Keratinocyte (primary cell): ENCODE data around the gene PIEZO1. TPM values are rescaled to one million over a fixed set of nuclear protein-coding genes. Genes with fewer than 3 reads are reported as not detected.

Experiments used
- DNase-seq: peaks from one replicate; pipeline ENCODE4 v3.0.0-alpha.2; 2011; ENCODE audit warnings: low read depth, missing footprints, low spot score
- FAIRE-seq: peaks from 2 replicates; lab custom pipeline; 2011; peaks lifted over from hg19 to GRCh38; lab: Jason Lieb, UNC
- H2AFZ ChIP-seq: 2 replicates; pipeline ENCODE4 v1.6.0; 2012; ENCODE audit warnings: low read length, control low read depth, inconsistent platforms; ENCODE audit not compliant: control insufficient read depth
- H3K27ac ChIP-seq: 2 replicates; pipeline ENCODE4 v1.5.1; 2011; ENCODE audit warnings: low read length; ENCODE audit not compliant: control insufficient read depth, insufficient read depth
- H3K27me3 ChIP-seq: 3 replicates; pipeline ENCODE4 v1.6.0; 2011; ENCODE audit warnings: low read length; ENCODE audit not compliant: control insufficient read depth, insufficient read depth; ENCODE audit errors: extremely low read depth
- H3K36me3 ChIP-seq, 2 experiments: 2 replicates in 1 of 2; 3 replicates in 1 of 2; pipeline ENCODE4 v1.5.1; 2011; ENCODE audit warnings: low read length in 2 of 2, mild to moderate bottlenecking in 1 of 2; ENCODE audit not compliant: control insufficient read depth in 2 of 2, insufficient read depth in 2 of 2; ENCODE audit errors: extremely low read depth in 1 of 2
- H3K4me1 ChIP-seq: 3 replicates; pipeline ENCODE4 v1.5.1; 2011; ENCODE audit warnings: low read length; ENCODE audit not compliant: control insufficient read depth, insufficient read depth; ENCODE audit errors: extremely low read depth
- H3K4me2 ChIP-seq: 3 replicates; pipeline ENCODE4 v1.6.0; 2011; ENCODE audit warnings: low read depth, low read length; ENCODE audit not compliant: control insufficient read depth, insufficient read depth; ENCODE audit errors: extremely low read depth
- H3K4me3 ChIP-seq, 3 experiments: fragments of 200-600 bp in 1 of 3; sonication (generic) in 1 of 3; 2 replicates in 2 of 3; 3 replicates in 1 of 3; pipeline ENCODE4 v1.5.1; 2011 to 2016; ENCODE audit warnings: low read length in 3 of 3, mild to moderate bottlenecking in 3 of 3, control low read depth in 2 of 3, inconsistent platforms in 1 of 3, low read depth in 1 of 3, mixed read lengths in 1 of 3, mixed run types in 1 of 3, moderate library complexity in 1 of 3; ENCODE audit not compliant: control insufficient read depth in 2 of 3, insufficient read depth in 2 of 3; ENCODE audit errors: extremely low read depth in 1 of 3
- H3K79me2 ChIP-seq: 2 replicates; pipeline ENCODE4 v1.6.0; 2012; ENCODE audit warnings: low read length; ENCODE audit not compliant: control insufficient read depth, insufficient read depth
- H3K9ac ChIP-seq: 3 replicates; pipeline ENCODE4 v1.6.0; 2011; ENCODE audit warnings: low read length; ENCODE audit not compliant: control insufficient read depth, insufficient read depth; ENCODE audit errors: extremely low read depth
- H3K9me1 ChIP-seq: 3 replicates; pipeline ENCODE4 v1.6.0; 2011; ENCODE audit warnings: low read length; ENCODE audit not compliant: control insufficient read depth, insufficient read depth; ENCODE audit errors: extremely low read depth
- H3K9me3 ChIP-seq: 2 replicates; pipeline ENCODE4 v1.5.1; 2012; ENCODE audit warnings: low read depth, low read length; ENCODE audit not compliant: control insufficient read depth
- H4K20me1 ChIP-seq: 3 replicates; pipeline ENCODE4 v1.6.0; 2011; ENCODE audit warnings: low read length; ENCODE audit not compliant: control insufficient read depth, insufficient read depth; ENCODE audit errors: extremely low read depth
- CTCF ChIP-seq, 3 experiments: IDR thresholded peaks in 1 of 3; conservative IDR thresholded peaks in 1 of 3; optimal IDR thresholded peaks in 1 of 3; 2 replicates in 2 of 3; 3 replicates in 1 of 3; pipeline versions ENCODE3 to v1.5.1; 2011; ENCODE audit warnings: low read length in 3 of 3, mild to moderate bottlenecking in 3 of 3, moderate library complexity in 2 of 3, control low read depth in 1 of 3, inconsistent platforms in 1 of 3; ENCODE audit not compliant: insufficient read depth in 2 of 3; ENCODE audit errors: extremely low read depth in 1 of 3
- EZH2 ChIP-seq: IDR thresholded peaks from one replicate; pipeline ENCODE4 v1.6.1; 2012; ENCODE audit warnings: inconsistent platforms, mild to moderate bottlenecking, low read length, moderate library complexity
- dilution Hi-C: fragments of 300-500 bp; cut with MboI; formaldehyde crosslinking; loops from one replicate; pipeline ENCODE4 v1.7.0; 2020; ENCODE audit warnings: low sequenced_read_pairs; ENCODE audit not compliant: extremely low pct_ligation_motif_present
- polyA plus RNA-seq, 5 experiments: library from polyadenylated mRNA; depleted of rRNA in 3 of 5; stranded (reverse) in 3 of 5; stranded (forward) in 1 of 5; unstranded in 1 of 5; fragments of >200 nt; gene quantifications; 1 replicate in 1 of 5; 2 replicates in 3 of 5; 3 replicates in 1 of 5; pipeline versions ENCODE4 v1.2.1 to v1.2.3, GENCODE V29; 2011 to 2012; ENCODE audit warnings: missing spikeins in 2 of 5, low read depth in 1 of 5, low replicate concordance in 1 of 5

The PIEZO1 gene
- polyA plus RNA-seq, 1 donor (not counting 4 experiments of a cell fraction or from before 2014, with no cell fraction given), result 62.8 TPM

DNA sequence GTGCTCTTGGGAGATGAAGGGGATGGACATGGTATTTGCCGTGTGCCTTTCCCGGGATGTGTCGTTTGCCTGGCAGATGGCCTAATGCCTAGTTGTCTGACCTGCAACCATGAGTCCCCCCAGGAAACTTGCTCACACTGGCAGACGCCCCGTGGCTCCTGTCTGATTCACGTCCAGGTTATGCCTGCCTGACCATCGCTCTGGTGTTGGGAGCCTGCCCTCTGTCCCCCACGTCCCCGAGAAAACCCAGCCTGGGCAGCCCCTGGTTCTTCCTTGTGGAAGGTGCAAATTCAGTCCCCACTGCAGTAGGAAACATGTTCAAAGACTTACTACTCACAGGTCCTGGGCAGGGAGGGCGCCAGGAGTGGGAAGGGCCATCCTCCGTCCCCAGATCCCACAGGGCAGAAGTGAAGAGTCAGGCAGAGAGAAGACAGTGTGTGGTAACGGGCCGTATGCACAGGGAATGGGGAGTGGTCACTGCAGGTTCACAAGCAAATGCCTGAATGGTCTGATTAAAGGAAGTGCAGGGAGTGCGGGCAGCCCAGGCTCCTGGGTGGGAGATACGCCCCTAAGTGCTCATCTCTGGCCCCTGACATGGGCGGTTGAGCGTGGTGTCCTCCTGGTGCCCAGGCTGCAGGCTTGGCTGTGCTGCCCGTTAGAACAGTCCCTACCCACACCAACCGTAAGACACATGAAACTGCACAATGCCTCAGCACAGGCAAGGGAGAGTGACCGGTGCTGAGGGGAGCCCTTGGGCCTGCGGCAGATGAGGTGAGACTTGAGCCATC, 94.5 kb downstream of the PIEZO1 start:
- Histone ChIP-seq H3K4me2 (no peak overlapping the region), H3K27me3 (peaks cover 74% of the 10 kb centered on the region), H3K9me1 (no peaks in the 10 kb centered on the region), H4K20me1 (peaks cover 2% of the 10 kb centered on the region), H2AFZ (no peak overlapping the region), H3K9me3 (no peaks in the 10 kb centered on the region), H3K27ac (no peak overlapping the region), H3K79me2 (no peaks in the 10 kb centered on the region), H3K4me1 (peaks cover 7% of the 10 kb centered on the region), H3K9ac (no peak overlapping the region), H3K4me3 (no peak overlapping the region), H3K36me3 (no peaks in the 10 kb centered on the region)
- TF ChIP-seq CTCF (optimal IDR thresholded peaks at IDR 0.05 in 1 of 3, IDR thresholded peaks at IDR 0.05 in 1 of 3, conservative IDR thresholded peaks at IDR 0.05 in 1 of 3; ENCODE audit: extremely low read depth in 1 of 3, insufficient read depth in 2 of 3, low read length in 3 of 3) (no peak), EZH2 (no peak)
- dilution Hi-C loops, result no loop called here
- FAIRE-seq (no peak), DNase-seq (no peak)

DNA sequence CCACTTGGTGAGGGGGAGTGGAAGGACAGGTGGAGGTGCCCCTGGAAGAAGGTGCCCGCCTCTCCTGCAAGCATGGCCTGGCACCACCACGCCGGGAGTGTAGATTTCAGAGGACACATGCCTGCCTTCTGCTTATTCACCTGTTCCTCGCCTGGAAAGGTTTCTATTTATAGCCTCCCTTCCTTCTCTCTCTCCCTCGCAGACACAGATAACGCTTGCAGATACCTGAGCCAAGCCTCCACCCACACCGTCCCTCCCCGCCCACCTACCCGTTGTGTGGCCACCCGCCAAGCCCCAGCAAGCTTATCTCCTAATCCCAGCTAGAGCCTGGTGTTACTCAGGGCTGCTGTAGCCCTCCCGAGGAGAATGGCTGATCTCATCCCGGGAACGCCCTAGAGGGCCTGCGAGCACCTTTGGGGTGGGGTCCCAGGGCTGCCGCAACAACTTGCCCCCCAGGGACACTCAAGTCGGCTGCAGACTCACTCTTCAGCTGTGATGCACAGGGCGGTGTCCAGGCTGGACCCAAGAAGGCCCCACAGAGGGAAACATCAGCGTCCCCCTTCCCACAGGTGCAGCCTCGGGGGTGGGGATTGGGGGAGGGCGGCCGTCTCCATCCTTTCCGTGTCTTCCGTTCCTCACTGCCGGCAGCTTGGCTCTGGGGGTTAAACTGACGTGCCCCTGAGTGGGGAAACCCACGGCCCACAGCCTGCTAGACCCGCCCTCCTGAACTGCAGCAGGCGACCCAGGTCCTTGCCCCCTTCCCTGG, 96.8 kb downstream of the PIEZO1 start:
- Histone ChIP-seq H3K9ac (no peak overlapping the region), H3K4me2 (no peak overlapping the region), H3K4me3 (no peak overlapping the region), H3K27ac (no peak overlapping the region), H3K9me3 (no peaks in the 10 kb centered on the region), H3K9me1 (no peaks in the 10 kb centered on the region), H3K79me2 (no peaks in the 10 kb centered on the region), H3K36me3 (no peaks in the 10 kb centered on the region), H3K4me1 (peaks cover 14% of the 10 kb centered on the region), H3K27me3 (peaks cover 71% of the 10 kb centered on the region), H4K20me1 (peaks cover 2% of the 10 kb centered on the region), H2AFZ (no peak overlapping the region)
- TF ChIP-seq EZH2, result peak; percentile 23
- TF ChIP-seq CTCF (optimal IDR thresholded peaks at IDR 0.05 in 1 of 3, IDR thresholded peaks at IDR 0.05 in 1 of 3, conservative IDR thresholded peaks at IDR 0.05 in 1 of 3; ENCODE audit: extremely low read depth in 1 of 3, insufficient read depth in 2 of 3, low read length in 3 of 3), result no peak
- dilution Hi-C loops, result no loop called here
- no peak for DNase-seq
- no peak for FAIRE-seq
